Osteoblast (primary cell): ENCODE results near the gene COMMD10. TPM values are rescaled to one million over a fixed set of nuclear protein-coding genes. Genes with fewer than 3 reads are reported as not detected.

ENCODE experiments used
- DNase-seq: peaks from one replicate; pipeline ENCODE4 v3.0.0; 2011; ENCODE audit warnings: low spot score, mixed read lengths; ENCODE audit not compliant: insufficient read length; ENCODE audit errors: missing footprints
- H2AFZ ChIP-seq: 2 replicates; pipeline ENCODE4 v1.6.0; 2011; ENCODE audit warnings: mild to moderate bottlenecking, low read length
- H3K27ac ChIP-seq: 2 replicates; pipeline ENCODE4 v1.5.1; 2011; ENCODE audit warnings: mild to moderate bottlenecking, low read depth, low read length, moderate library complexity
- H3K27me3 ChIP-seq: 2 replicates; pipeline ENCODE4 v1.6.0; 2012; ENCODE audit warnings: mild to moderate bottlenecking, control low read depth, inconsistent platforms, low read length, moderate library complexity; ENCODE audit not compliant: insufficient read depth
- H3K36me3 ChIP-seq: 2 replicates; pipeline ENCODE4 v1.5.1; 2011; ENCODE audit warnings: mild to moderate bottlenecking, low read length, control low read depth, moderate library complexity; ENCODE audit not compliant: insufficient read depth
- H3K4me1 ChIP-seq: 2 replicates; pipeline ENCODE4 v1.5.1; 2011; ENCODE audit warnings: mild to moderate bottlenecking, low read length, control low read depth, moderate library complexity; ENCODE audit not compliant: insufficient read depth
- H3K4me2 ChIP-seq: 2 replicates; pipeline ENCODE4 v1.6.0; 2011; ENCODE audit warnings: mild to moderate bottlenecking, low read length; ENCODE audit not compliant: insufficient read depth
- H3K4me3 ChIP-seq: fragments of 200-600 bp; sonication (generic); 3 replicates; pipeline ENCODE4 v1.5.1; 2012; ENCODE audit warnings: mild to moderate bottlenecking, low read length, inconsistent platforms; ENCODE audit not compliant: insufficient read depth
- H3K79me2 ChIP-seq: 2 replicates; pipeline ENCODE4 v1.6.0; 2012; ENCODE audit warnings: mild to moderate bottlenecking, low read length, control low read depth, inconsistent platforms; ENCODE audit not compliant: insufficient read depth
- H3K9me3 ChIP-seq: 2 replicates; pipeline ENCODE4 v1.5.1; 2011; ENCODE audit warnings: low read depth, low read length, control low read depth
- H4K20me1 ChIP-seq: 2 replicates; pipeline ENCODE4 v1.6.0; 2012; ENCODE audit warnings: mild to moderate bottlenecking, low read length, control low read depth; ENCODE audit not compliant: insufficient read depth
- CTCF ChIP-seq: IDR thresholded peaks from 2 replicates; pipeline ENCODE4 v1.5.1; 2011; ENCODE audit warnings: mild to moderate bottlenecking, low read depth, low read length, moderate library complexity; ENCODE audit errors: extremely low read depth
- total RNA-seq: library from RNA; depleted of rRNA; stranded (reverse); fragments of >200 nt; gene quantifications from 2 replicates; pipeline ENCODE4 v1.2.3, GENCODE V29; 2012

Gene COMMD10
- total RNA-seq, 1 donor: 29.7 TPM

- TF ChIP-seq CTCF: no peak
- H3K4me3 ChIP-seq: no peak overlapping the region
- H2AFZ ChIP-seq: no peak overlapping the region
- no peaks in the 10 kb centered on the region for H3K4me1 ChIP-seq
- no peak for DNase-seq
- no peak overlapping the region for H3K4me2 ChIP-seq
- no peaks in the 10 kb centered on the region for H3K36me3 ChIP-seq
- H3K27me3 ChIP-seq: no peaks in the 10 kb centered on the region
- no peaks in the 10 kb centered on the region for H3K79me2 ChIP-seq
- no peaks in the 10 kb centered on the region for H3K9me3 ChIP-seq
- no peaks in the 10 kb centered on the region for H4K20me1 ChIP-seq
- no peak overlapping the region for H3K27ac ChIP-seq
Observed at GRCh38 chr5:116288524-116288923, 203.7 kb downstream of the COMMD10 start.

DNA sequence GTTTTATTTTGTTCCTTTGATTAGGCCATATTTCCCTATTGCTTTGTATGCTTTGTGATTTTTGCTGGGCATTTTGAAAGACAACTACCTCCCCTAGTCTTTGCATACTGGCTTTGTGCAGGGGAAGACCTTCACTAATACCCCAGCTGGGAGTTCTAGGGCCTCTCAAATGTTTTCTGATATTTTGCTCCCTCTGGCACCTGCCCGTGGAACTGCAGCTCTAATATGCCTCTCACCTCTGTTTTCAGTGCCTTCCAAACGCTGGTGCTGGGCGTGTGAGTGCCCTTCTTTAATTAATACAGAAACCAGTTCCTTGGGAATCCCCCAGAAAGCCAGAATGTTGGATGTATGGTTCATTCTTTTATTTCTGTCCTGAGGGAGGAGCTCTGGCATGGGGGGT, 204.5 kb downstream of the COMMD10 start:
- Histone ChIP-seq H3K4me3 (no peak overlapping the region), H2AFZ (no peak overlapping the region), H3K79me2 (no peaks in the 10 kb centered on the region), H3K36me3 (no peaks in the 10 kb centered on the region), H3K9me3 (no peaks in the 10 kb centered on the region), H3K27me3 (no peaks in the 10 kb centered on the region), H3K27ac (no peak overlapping the region), H4K20me1 (no peaks in the 10 kb centered on the region), H3K4me1 (no peaks in the 10 kb centered on the region), H3K4me2 (no peak overlapping the region)
- TF ChIP-seq CTCF: peak; percentile 10
- DNase-seq: no peak

GRCh38 chr5:116291271-116291670, 206.4 kb downstream of the COMMD10 start:
- H3K36me3 ChIP-seq: no peaks in the 10 kb centered on the region

DNA sequence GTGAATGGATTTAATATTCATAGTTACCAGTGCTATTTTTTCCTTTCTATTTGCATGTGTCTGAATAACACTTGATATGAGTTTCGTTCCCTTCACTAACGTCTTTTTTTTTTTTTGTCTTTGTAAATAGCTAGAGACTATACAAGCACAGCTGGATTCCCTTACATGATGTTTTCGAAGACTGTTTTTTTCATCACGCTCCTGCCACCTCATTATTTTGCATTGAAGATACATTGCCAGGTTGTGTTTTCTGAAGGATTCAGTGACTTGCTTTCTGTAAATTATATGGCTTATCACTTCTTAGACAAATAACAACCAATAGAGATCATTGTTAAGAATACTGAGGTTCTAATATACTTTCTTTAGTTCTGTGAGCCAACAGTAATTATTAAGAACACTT, 207.5 kb downstream of the COMMD10 start:
- Histone ChIP-seq H2AFZ (no peak overlapping the region), H3K36me3 (no peaks in the 10 kb centered on the region), H3K79me2 (no peaks in the 10 kb centered on the region), H3K4me3 (no peak overlapping the region), H3K27me3 (no peaks in the 10 kb centered on the region), H3K4me2 (no peak overlapping the region), H3K9me3 (no peaks in the 10 kb centered on the region), H3K4me1 (no peaks in the 10 kb centered on the region), H4K20me1 (no peaks in the 10 kb centered on the region), H3K27ac (no peak overlapping the region)
- DNase-seq: no peak
- no peak for TF ChIP-seq CTCF

More at GRCh38 chr5:116291271-116291670, 206.4 kb downstream of the COMMD10 start:
- Histone ChIP-seq H3K27ac (no peak overlapping the region), H3K79me2 (no peaks in the 10 kb centered on the region), H3K4me3 (no peak overlapping the region), H3K9me3 (no peaks in the 10 kb centered on the region), H2AFZ (no peak overlapping the region), H4K20me1 (no peaks in the 10 kb centered on the region), H3K27me3 (no peaks in the 10 kb centered on the region), H3K4me1 (no peaks in the 10 kb centered on the region), H3K4me2 (no peak overlapping the region)
- TF ChIP-seq CTCF: no peak
- peak; percentile 15 for DNase-seq
